Mesodermal cell (in vitro differentiated cells): ENCODE measurements around the gene GPHN.

Experiments
- H3K27ac ChIP-seq: 2 replicates; pipeline ENCODE4 v1.7.0; 2013; ENCODE audit warnings: mild to moderate bottlenecking, low read depth, low read length, moderate library complexity; ENCODE audit not compliant: severe bottlenecking
- H3K36me3 ChIP-seq: 2 replicates; pipeline ENCODE4 v1.7.1; 2013; ENCODE audit warnings: mild to moderate bottlenecking, low read length, moderate library complexity; ENCODE audit not compliant: control insufficient read depth, insufficient read depth
- H3K4me1 ChIP-seq: one replicate; pipeline ENCODE4 v1.7.1; 2013; ENCODE audit warnings: mild to moderate bottlenecking, low read length; ENCODE audit not compliant: insufficient read depth, control insufficient read depth, poor library complexity, severe bottlenecking
- H3K4me3 ChIP-seq: 2 replicates; pipeline ENCODE4 v1.7.0; 2013; ENCODE audit warnings: low read length, control low read depth, mild to moderate bottlenecking; ENCODE audit not compliant: insufficient read depth, poor library complexity, severe bottlenecking; ENCODE audit errors: extremely low read depth
- H3K9me3 ChIP-seq: 2 replicates; pipeline ENCODE4 v1.7.1; 2013; ENCODE audit warnings: mild to moderate bottlenecking, low read length, moderate library complexity; ENCODE audit not compliant: control insufficient read depth
- WGBS, 2 experiments: methylation state at CpG; one replicate each; pipeline ENCODE4 v1.1.5; 2013; ENCODE audit warnings: missing lambda C conversion rate in 2 of 2; ENCODE audit not compliant: insufficient coverage in 2 of 2; 5-methylcytosine and 5-hydroxymethylcytosine counted together

Gene GPHN

GRCh38 chr14:66629499-66629898, 121.6 kb downstream of the GPHN start:
- Histone ChIP-seq H3K9me3 (no peaks in the 10 kb centered on the region), H3K4me1 (no peaks in the 10 kb centered on the region), H3K4me3 (no peak overlapping the region), H3K27ac (no peak overlapping the region), H3K36me3 (no peaks in the 10 kb centered on the region)

GRCh38 chr14:66634876-66635275, 126.9 kb downstream of the GPHN start:
- H3K9me3 ChIP-seq: no peaks in the 10 kb centered on the region
- no peaks in the 10 kb centered on the region for H3K4me1 ChIP-seq
- H3K27ac ChIP-seq: no peak overlapping the region
- no peaks in the 10 kb centered on the region for H3K36me3 ChIP-seq
- no peak overlapping the region for H3K4me3 ChIP-seq

GRCh38 chr14:66635435-66635834, 127.5 kb downstream of the GPHN start:
- no peaks in the 10 kb centered on the region for H3K4me1 ChIP-seq
- WGBS, 2 experiments: no CpG with 5 or more reads among the region's 2 CpGs
- no peaks in the 10 kb centered on the region for H3K36me3 ChIP-seq
- H3K9me3 ChIP-seq: no peaks in the 10 kb centered on the region
- peak overlapping the region; percentile 10 for H3K27ac ChIP-seq
- H3K4me3 ChIP-seq: no peak overlapping the region

- Histone ChIP-seq H3K9me3 (no peaks in the 10 kb centered on the region), H3K36me3 (no peaks in the 10 kb centered on the region), H3K27ac (no peak overlapping the region), H3K4me1 (no peaks in the 10 kb centered on the region), H3K4me3 (no peak overlapping the region)
Measured at GRCh38 chr14:66636240-66636639, 128.3 kb downstream of the GPHN start.

- WGBS, 2 experiments: 100% methylated on average over 1 of the region's 2 CpGs; no CpG with 5 or more reads in 1 of the 2 experiments
Measured at GRCh38 chr14:66638689-66639088, 130.7 kb downstream of the GPHN start.

GRCh38 chr14:66641861-66642635, 134.1 kb downstream of the GPHN start:
- H3K36me3 ChIP-seq: no peaks in the 10 kb centered on the region
- H3K27ac ChIP-seq: no peak overlapping the region
- H3K4me1 ChIP-seq: no peaks in the 10 kb centered on the region
- WGBS, 2 experiments: 83 to 100% methylated on average over 1 of the region's 2 CpGs
- no peak overlapping the region for H3K4me3 ChIP-seq
- no peaks in the 10 kb centered on the region for H3K9me3 ChIP-seq

More at GRCh38 chr14:66638689-66639088, 130.7 kb downstream of the GPHN start:
- Histone ChIP-seq H3K27ac (no peak overlapping the region), H3K4me1 (no peaks in the 10 kb centered on the region), H3K4me3 (no peak overlapping the region), H3K36me3 (no peaks in the 10 kb centered on the region), H3K9me3 (no peaks in the 10 kb centered on the region)

- Histone ChIP-seq H3K4me3 (no peak overlapping the region), H3K9me3 (no peaks in the 10 kb centered on the region), H3K4me1 (no peaks in the 10 kb centered on the region), H3K27ac (no peak overlapping the region), H3K36me3 (no peaks in the 10 kb centered on the region)
Measured at GRCh38 chr14:66643344-66643743, 135.4 kb downstream of the GPHN start.

- H3K9me3 ChIP-seq: no peaks in the 10 kb centered on the region
- H3K36me3 ChIP-seq: no peaks in the 10 kb centered on the region
- 100% methylated on average over 1 of the region's 1 CpG; no CpG with 5 or more reads in 1 of the 2 experiments for WGBS, 2 experiments
- H3K27ac ChIP-seq: no peak overlapping the region
- H3K4me3 ChIP-seq: no peak overlapping the region
- H3K4me1 ChIP-seq: no peaks in the 10 kb centered on the region
Measured at GRCh38 chr14:66645716-66646115, 137.8 kb downstream of the GPHN start.

- Histone ChIP-seq H3K4me1 (no peaks in the 10 kb centered on the region), H3K9me3 (no peaks in the 10 kb centered on the region), H3K36me3 (no peaks in the 10 kb centered on the region), H3K4me3 (no peak overlapping the region), H3K27ac (no peak overlapping the region)
- 92 to 93% methylated on average over 2 of the region's 3 CpGs for WGBS, 2 experiments
Measured at GRCh38 chr14:66649498-66649897, 141.6 kb downstream of the GPHN start.

- Histone ChIP-seq H3K4me3 (no peak overlapping the region), H3K27ac (no peak overlapping the region), H3K36me3 (no peaks in the 10 kb centered on the region), H3K9me3 (no peaks in the 10 kb centered on the region), H3K4me1 (no peaks in the 10 kb centered on the region)
- 90 to 95% methylated on average over 3 of the region's 3 CpGs for WGBS, 2 experiments
Measured at GRCh38 chr14:66650491-66650911, 142.6 kb downstream of the GPHN start.

GRCh38 chr14:66651536-66652220, 143.7 kb downstream of the GPHN start:
- peaks cover 2% of the 10 kb centered on the region for H3K9me3 ChIP-seq
- H3K36me3 ChIP-seq: no peaks in the 10 kb centered on the region
- WGBS, 2 experiments: 83 to 100% methylated on average over 1 of the region's 5 CpGs
- no peaks in the 10 kb centered on the region for H3K4me1 ChIP-seq
- H3K4me3 ChIP-seq: no peak overlapping the region
- H3K27ac ChIP-seq: no peak overlapping the region
